Measurements from ENCODE around the gene AK3. TPM values are rescaled to one million over a fixed set of nuclear protein-coding genes. Genes with fewer than 3 reads are reported as not detected.
A peak's percentile ranks its signal among the peaks of the same experiment; 100 is the strongest.

The AK3 gene
- total and polyA plus RNA-seq, 9 of the 15 experiments (the other 6 are each of a cell fraction or from before 2014, with no cell fraction given) = 12.2 to 78.6 (median 41.8) TPM

DNA sequence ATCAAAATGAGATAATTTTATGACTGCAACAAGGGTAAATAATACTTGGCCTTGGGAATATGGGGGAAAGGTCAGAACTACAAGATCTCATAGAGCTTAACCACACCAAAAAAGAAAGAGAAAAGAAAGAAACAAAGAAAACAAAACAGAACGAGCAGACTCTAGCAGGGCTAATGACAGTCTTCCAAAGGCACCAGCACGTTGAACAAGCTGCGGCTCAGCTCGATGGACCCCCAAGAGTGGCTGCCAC lies 689 bp downstream of the AK3 start (continued):
- TF ChIP-seq, protein P1, sequence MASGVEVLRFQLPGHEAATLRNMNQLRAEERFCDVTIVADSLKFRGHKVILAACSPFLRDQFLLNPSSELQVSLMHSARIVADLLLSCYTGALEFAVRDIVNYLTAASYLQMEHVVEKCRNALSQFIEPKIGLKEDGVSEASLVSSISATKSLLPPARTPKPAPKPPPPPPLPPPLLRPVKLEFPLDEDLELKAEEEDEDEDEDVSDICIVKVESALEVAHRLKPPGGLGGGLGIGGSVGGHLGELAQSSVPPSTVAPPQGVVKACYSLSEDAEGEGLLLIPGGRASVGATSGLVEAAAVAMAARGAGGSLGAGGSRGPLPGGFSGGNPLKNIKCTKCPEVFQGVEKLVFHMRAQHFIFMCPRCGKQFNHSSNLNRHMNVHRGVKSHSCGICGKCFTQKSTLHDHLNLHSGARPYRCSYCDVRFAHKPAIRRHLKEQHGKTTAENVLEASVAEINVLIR (CRISPR knock-in tag; IDR thresholded peaks at IDR 0.05) = no peak
- no peak for TF ChIP-seq NFIC (IDR thresholded peaks at IDR 0.05)

- CTCF ChIA-PET (ENCODE audit: low intra/inter-chr PET ratio) = no interaction called here
These were observed 1.2 kb downstream of the AK3 start for GRCh38 chr9:4739587-4740387.

More at GRCh38 chr9:4739587-4740387, 1.2 kb downstream of the AK3 start:
- Histone ChIP-seq H3K4me1 (replicated peaks in 1 of 2; ENCODE audit: control insufficient read depth in 2 of 2, insufficient read depth in 2 of 2, low read length in 2 of 2) (peaks cover 9 to 23% of the 10 kb centered on the region in 2 experiments; a peak in 4 of 5 replicates), H3K4me2 (ENCODE audit: insufficient read depth, low read length) (peak overlapping the region; percentile 83), H2AFZ (ENCODE audit: low read depth, low read length) (no peak overlapping the region; the same call in 1 of the 2 replicates), H3K9me3 (replicated peaks; ENCODE audit: control insufficient read depth, insufficient read depth, low read depth, low read length) (no peaks in the 10 kb centered on the region), H3K27me3 (ENCODE audit: control insufficient read depth in 2 of 2, insufficient read depth in 2 of 2, low read length in 2 of 2) (no peaks in the 10 kb centered on the region), H3K4me3 (peak overlapping the region; percentile 89), H3K27ac (ENCODE audit: extremely low read depth, low read depth, low read length) (peak overlapping the region; percentile 85), H3K79me2 (ENCODE audit: control insufficient read depth, insufficient read depth, low read length) (peaks cover 64% of the 10 kb centered on the region), H3K9ac (ENCODE audit: insufficient read depth in 1 of 2, low read depth in 2 of 2, low read length in 2 of 2) (peak overlapping the region; percentile 62 to 84; a peak in 3 of 4 replicates), H3K36me3 (ENCODE audit: control insufficient read depth, insufficient read depth, low read length) (peaks cover 10% of the 10 kb centered on the region; the same call in 1 of the 3 replicates), H3K9me1 (ENCODE audit: control insufficient read depth, insufficient read depth, low read length) (no peaks in the 10 kb centered on the region), H4K20me1 (replicated peaks; ENCODE audit: control insufficient read depth, insufficient read depth, low read length) (no peaks in the 10 kb centered on the region)
- BruUV-seq (replicated peaks) = TSS peak; percentile 60
- FAIRE-seq (peak; percentile 55), ATAC-seq (peak; percentile 6; the same call in 1 of the 3 replicates), DNase-seq (ENCODE audit: extremely low read depth in 1 of 4, low spot score in 3 of 4) (peak in 1 of 4 experiments; percentile 47)
- TF ChIP-seq MNT (conservative IDR thresholded peaks at IDR 0.05) (peak in 1 of 2 experiments; percentile 36; a peak in 2 of 4 replicates), ZNF347 (CRISPR knock-in tag; IDR thresholded peaks at IDR 0.05; ENCODE audit: low read depth) (no peak), L3MBTL2 (IDR thresholded peaks at IDR 0.05) (0 out of 2 replicates have a peak, but pooled peaks have one; percentile 20), SMARCC2 (IDR thresholded peaks at IDR 0.05; ENCODE audit: low read depth) (0 out of 2 replicates have a peak, but pooled peaks have one; percentile 66), TBP (optimal IDR thresholded peaks at IDR 0.05; ENCODE audit: low read depth, low read length) (peak; percentile 26), NFRKB (IDR thresholded peaks at IDR 0.05; ENCODE audit: low read depth) (no peak), SMARCA4 (IDR thresholded peaks at IDR 0.05) (peak; percentile 67), CXXC5 (CRISPR knock-in tag; IDR thresholded peaks at IDR 0.05) (0 out of 2 replicates have a peak, but pooled peaks have one; percentile 19), ZNF282 (CRISPR knock-in tag; IDR thresholded peaks at IDR 0.05) (no peak), EP400 (IDR thresholded peaks at IDR 0.05) (peak; percentile 33; the same call in 1 of the 2 replicates), RFX5 (IDR thresholded peaks at IDR 0.05; ENCODE audit: low read depth, low read length) (no peak), TOE1 (IDR thresholded peaks at IDR 0.05; ENCODE audit: borderline replicate concordance) (peak; percentile 35; the same call in 1 of the 2 replicates), TOE1 (CRISPR knock-in tag; IDR thresholded peaks at IDR 0.05; ENCODE audit: borderline replicate concordance, low read depth) (no peak), ZFX (CRISPR knock-in tag; IDR thresholded peaks at IDR 0.05) (peak; percentile 34; the same call in 1 of the 2 replicates), ADNP (tag; IDR thresholded peaks at IDR 0.05) (0 out of 2 replicates have a peak, but pooled peaks have one; percentile 50)
- WGBS (ENCODE audit: insufficient coverage, low coverage, missing lambda C conversion rate) = 1% methylated on average over 22 of the region's 26 CpGs
- in situ Hi-C loops (cut with MboI) (loop anchor here (25.0 kb wide), 1 partner anchor 698 kb away; the partner anchor contains the start of gene PLGRKT), intact Hi-C loops (cut with micrococcal nuclease) (loop anchor here (2.0 to 10.0 kb wide), 3 partner anchors 62 to 355 kb away; partner anchors contain the start of genes CDC37L1 and PLPP6)
- POLR2A ChIA-PET = interaction anchor here (1.6 kb wide), 1 partner anchor 9 kb away, joined by 4 read pairs; no protein-coding TSS in a partner anchor

All from K562 (cell line).